Spleen (tissue), 7 donors: Measurements from ENCODE around the gene SNX10.

Experiments
- CTCF ChIP-seq, 11 experiments: fragments of 200-600 bp in 7 of 11; fragments of 450-650 bp in 4 of 11; sonication (generic) in 4 of 11; IDR thresholded peaks in 8 of 11; conservative IDR thresholded peaks in 3 of 11; 1 replicate in 7 of 11; 2 replicates in 4 of 11; pipeline versions ENCODE4 v1.4.0 to v1.8.0; 2016 to 2021; ENCODE audit warnings: antibody characterized with exemption in 11 of 11, inconsistent platforms in 4 of 11, mild to moderate bottlenecking in 1 of 11
- POLR2A ChIP-seq, 3 donors: fragments of 450-650 bp; IDR thresholded peaks; one replicate each; pipeline ENCODE4 v1.5.1; 2017; ENCODE audit warnings: antibody characterized with exemption in 3 of 3, mild to moderate bottlenecking in 1 of 3
- POLR2AphosphoS5 ChIP-seq, 3 donors: sonication (generic); formaldehyde crosslinking; IDR thresholded peaks; one replicate each; pipeline ENCODE4 v1.5.1; 2017; ENCODE audit warnings: antibody characterized with exemption in 3 of 3
- donor health status: DM: no; HTN: no; CAD: no; lungs with moderate emphysema.
- donor health status: DM: no; HTN: no; CAD: no.
- donor health status: DM: no; HTN: no; CAD: no.

GRCh38 chr7:26334166-26334859 is 42.7 kb downstream of the SNX10 start:
- TF ChIP-seq POLR2A (IDR thresholded peaks at IDR 0.05) (no peak), CTCF (IDR thresholded peaks at IDR 0.05 in 8 of 11, conservative IDR thresholded peaks at IDR 0.05 in 3 of 11) (no peak), POLR2AphosphoS5 (IDR thresholded peaks at IDR 0.05) (no peak)
